Gastroesophageal sphincter (tissue), 3 donors: Measurements from ENCODE around the gene EFEMP1.

ENCODE experiments used
- CTCF ChIP-seq, 4 experiments: fragments of 200-600 bp in 2 of 4; fragments of 450-650 bp in 2 of 4; sonication (generic) in 1 of 4; IDR thresholded peaks; one replicate each; pipeline ENCODE4 v1.5.1; 2017 to 2019; ENCODE audit warnings: antibody characterized with exemption in 4 of 4, mild to moderate bottlenecking in 2 of 4, moderate library complexity in 2 of 4
- EP300 ChIP-seq: sonication (generic); formaldehyde crosslinking; IDR thresholded peaks from one replicate; pipeline ENCODE4 v1.6.1; 2017; ENCODE audit warnings: antibody characterized with exemption, mild to moderate bottlenecking
- POLR2A ChIP-seq, 2 donors: fragments of 450-650 bp; IDR thresholded peaks; one replicate each; pipeline ENCODE4 v1.6.1; 2017; ENCODE audit warnings: antibody characterized with exemption in 2 of 2, mild to moderate bottlenecking in 2 of 2, moderate library complexity in 1 of 2

DNA sequence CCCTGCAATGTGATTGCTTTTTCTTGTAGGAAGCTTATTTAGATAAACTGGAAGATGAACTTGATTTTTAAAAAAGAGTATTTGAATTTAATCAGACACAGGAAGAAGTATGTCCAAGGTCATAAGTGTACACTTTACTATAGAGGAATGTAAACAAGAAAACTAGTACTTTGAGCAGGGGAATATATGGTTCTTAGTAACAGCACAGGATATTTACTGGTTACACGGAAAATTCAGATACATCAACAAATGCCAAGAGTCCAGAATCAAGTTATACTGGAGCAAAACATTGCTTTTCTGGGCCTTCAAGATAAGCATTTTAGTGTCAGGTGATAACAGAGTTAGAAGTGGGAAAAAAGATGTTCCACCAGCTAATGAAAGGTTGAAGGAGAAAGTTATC, 75.5 kb downstream of the EFEMP1 start:
- TF ChIP-seq CTCF (IDR thresholded peaks at IDR 0.05) (no peak), EP300 (no peak), POLR2A (IDR thresholded peaks at IDR 0.05) (no peak)
